Esophagus squamous epithelium (tissue), 4 donors: ENCODE data around the gene SLC35F3.

ENCODE experiments used
- POLR2A ChIP-seq, 4 donors: fragments of 450-650 bp; IDR thresholded peaks; one replicate each; pipeline ENCODE4 v1.6.1; 2017; ENCODE audit warnings: antibody characterized with exemption in 4 of 4, mild to moderate bottlenecking in 4 of 4, moderate library complexity in 3 of 4
- TF ChIP-seq, protein P1 (sequence below), 6 experiments: fragments of 450-650 bp in 4 of 6; fragments of 200-600 bp in 2 of 6; sonication (generic) in 2 of 6; IDR thresholded peaks; one replicate each; pipeline ENCODE4 v1.5.1; 2016 to 2019; ENCODE audit warnings: antibody characterized with exemption in 6 of 6, mild to moderate bottlenecking in 4 of 6, moderate library complexity in 4 of 6

GRCh38 chr1:233944601-233945000, 40.1 kb downstream of the SLC35F3 start:
- TF ChIP-seq, protein P1, sequence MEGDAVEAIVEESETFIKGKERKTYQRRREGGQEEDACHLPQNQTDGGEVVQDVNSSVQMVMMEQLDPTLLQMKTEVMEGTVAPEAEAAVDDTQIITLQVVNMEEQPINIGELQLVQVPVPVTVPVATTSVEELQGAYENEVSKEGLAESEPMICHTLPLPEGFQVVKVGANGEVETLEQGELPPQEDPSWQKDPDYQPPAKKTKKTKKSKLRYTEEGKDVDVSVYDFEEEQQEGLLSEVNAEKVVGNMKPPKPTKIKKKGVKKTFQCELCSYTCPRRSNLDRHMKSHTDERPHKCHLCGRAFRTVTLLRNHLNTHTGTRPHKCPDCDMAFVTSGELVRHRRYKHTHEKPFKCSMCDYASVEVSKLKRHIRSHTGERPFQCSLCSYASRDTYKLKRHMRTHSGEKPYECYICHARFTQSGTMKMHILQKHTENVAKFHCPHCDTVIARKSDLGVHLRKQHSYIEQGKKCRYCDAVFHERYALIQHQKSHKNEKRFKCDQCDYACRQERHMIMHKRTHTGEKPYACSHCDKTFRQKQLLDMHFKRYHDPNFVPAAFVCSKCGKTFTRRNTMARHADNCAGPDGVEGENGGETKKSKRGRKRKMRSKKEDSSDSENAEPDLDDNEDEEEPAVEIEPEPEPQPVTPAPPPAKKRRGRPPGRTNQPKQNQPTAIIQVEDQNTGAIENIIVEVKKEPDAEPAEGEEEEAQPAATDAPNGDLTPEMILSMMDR (IDR thresholded peaks at IDR 0.05), result no peak
- no peak for TF ChIP-seq POLR2A (IDR thresholded peaks at IDR 0.05)
